Heart left ventricle (tissue), 16 donors: ENCODE data around the gene RHO. TPM values are rescaled to one million over a fixed set of nuclear protein-coding genes. Genes with fewer than 3 reads are reported as not detected.

Source experiments
- ATAC-seq, 4 donors: fragments of 200-7000 bp; cut with Tn5 transposase; one replicate each; pipeline ENCODE4 v1.9.1; 2020 to 2022; ENCODE audit warnings: moderate library complexity in 4 of 4, mild to moderate bottlenecking in 3 of 4, moderate number of reproducible peaks in 1 of 4
- DNase-seq, 5 donors: peaks; one replicate each; pipeline ENCODE4 v3.0.0-alpha.2; 2020
- H3K27ac ChIP-seq, 12 donors: fragments of 200-600 bp; sonication (generic) in 4 of 12; one replicate each; pipeline versions ENCODE4 v1.5.0 to v1.8.0; 2016 to 2022; ENCODE audit warnings: mild to moderate bottlenecking in 2 of 12
- H3K27me3 ChIP-seq, 9 donors: fragments of 200-600 bp; sonication (generic) in 2 of 9; one replicate each; pipeline versions ENCODE4 v1.5.1 to v1.8.0; 2016 to 2022; ENCODE audit warnings: mild to moderate bottlenecking in 3 of 9
- H3K36me3 ChIP-seq, 9 donors: fragments of 200-600 bp; sonication (generic) in 2 of 9; one replicate each; pipeline versions ENCODE4 v1.5.0 to v1.8.0; 2018 to 2022; ENCODE audit warnings: mild to moderate bottlenecking in 2 of 9
- H3K4me1 ChIP-seq, 12 donors: fragments of 200-600 bp; sonication (generic) in 4 of 12; one replicate each; pipeline versions ENCODE4 v1.5.0 to v1.8.0; 2016 to 2022; ENCODE audit warnings: mild to moderate bottlenecking in 3 of 12
- H3K4me3 ChIP-seq, 12 donors: fragments of 200-600 bp; sonication (generic) in 4 of 12; one replicate each; pipeline versions ENCODE4 v1.5.0 to v1.8.0; 2017 to 2022; ENCODE audit warnings: mild to moderate bottlenecking in 9 of 12, moderate library complexity in 4 of 12
- H3K9me3 ChIP-seq, 12 donors: fragments of 200-600 bp; sonication (generic) in 4 of 12; one replicate each; pipeline versions ENCODE4 v1.5.0 to v1.8.0; 2016 to 2022; ENCODE audit warnings: mild to moderate bottlenecking in 1 of 12
- CTCF ChIP-seq, 12 donors: fragments of 200-600 bp; sonication (generic) in 4 of 12; IDR thresholded peaks; one replicate each; pipeline versions ENCODE4 v1.5.0 to v1.8.0; 2018 to 2022; ENCODE audit warnings: antibody characterized with exemption in 12 of 12, mild to moderate bottlenecking in 5 of 12
- POLR2A ChIP-seq, 2 donors: fragments of 450-650 bp; IDR thresholded peaks; one replicate each; pipeline ENCODE4 v1.6.1; 2017; ENCODE audit warnings: antibody characterized with exemption in 2 of 2, mild to moderate bottlenecking in 2 of 2, moderate library complexity in 2 of 2
- WGBS, 4 donors: extraction: QIAGEN DNeasy Blood & Tissue Kit in 2 of 4; methylation state at CpG; one replicate each; pipeline versions ENCODE4 v1.1.5 to v1.1.7; 2013 to 2018; 5-methylcytosine and 5-hydroxymethylcytosine counted together
- intact Hi-C, 10 donors: fragments of 100-400 bp; cut with DNase I; formaldehyde crosslinking; loops; one replicate each; pipeline versions ENCODE4 v1.11.1 to v1.14.2; 2022
- polyA plus RNA-seq, 2 donors: library from polyadenylated mRNA; stranded (reverse); fragments of 200-250 nt; gene quantifications; one replicate each; pipeline ENCODE4 v1.2.3, GENCODE V29; 2013
- total RNA-seq, 9 donors: library from RNA; depleted of rRNA in 2 of 9; stranded (reverse); fragments of >200 nt in 2 of 9; fragmentation: NEBNext Ultra II Directional in 3 of 9; extraction: Animal tissue kit (Norgen Biotek cat#: 25700) in 3 of 9; gene quantifications; one replicate each; pipeline versions ENCODE4 v1.1.0 to v1.2.4, GENCODE V29; 2016 to 2023
- donor health status: ischemic (EF 13 %, LVEDD 7.1; RV severe dilation, severe dysfunction).
- donor health status: healthy with polysubstance abuse.
- donor health status: DM: no; HTN: yes; CAD: no.
- donor health status: DM: no; HTN: no; CAD: no.
- donor health status: ischemic (EF 25% LVEDD 6.9; RV normal size, moderate dysfunction).
- donor health status: ischemic (EF 25% LVEDD 5.7; RV mildly dilated, moderate dysfunction).
- donor health status: healthy.
- donor health status: DM: yes; HTN: yes; CAD: no.
- donor health status: ischemic (EF 35%, LVEDD 5.7; RV mildly dilated, moderate dysfunction).
- donor health status: nonischemic (EF 11% LVEDD 7.7; RV severe dilation, severe dysfunction).
- donor health status: DM: yes; HTN: yes; CAD: no.
- donor health status: PGD.
- donor health status: ischemic (EF 29% LVEDD 5.4; RV normal size, mild dysfunction).
- donor health status: nonischemic (EF 23%, LVEDD 6.1; RV moderate dilation, normal function).

Gene RHO
- total and polyA plus RNA-seq, 11 donors, result 0.08 TPM; not detected in 10

- Histone ChIP-seq H3K27ac (peak overlapping the region in 3 of 12 donors; percentile 26 to 39 (median 30)), H3K4me1 (peaks cover 0 to 49% (median 35%) of the 10 kb centered on the region in 12 donors), H3K4me3 (no peak overlapping the region), H3K27me3 (no peaks in the 10 kb centered on the region), H3K9me3 (no peaks in the 10 kb centered on the region), H3K36me3 (peaks cover 0 to 100% (median 90%) of the 10 kb centered on the region in 9 donors)
- ATAC-seq (no peak), DNase-seq (no peak)
- intact Hi-C loops, result no loop called here
- 51 to 70% (median 68%) methylated on average over 6 of the region's 6 CpGs for WGBS, 4 donors
- no peak for TF ChIP-seq CTCF (IDR thresholded peaks at IDR 0.05)
- TF ChIP-seq POLR2A (IDR thresholded peaks at IDR 0.05), result no peak
Measured at GRCh38 chr3:129567939-129568338, 39.5 kb downstream of the RHO start.

GRCh38 chr3:129569856-129570255, 41.4 kb downstream of the RHO start:
- no peak overlapping the region for H3K4me3 ChIP-seq
- H3K36me3 ChIP-seq, result peaks cover 0 to 100% (median 98%) of the 10 kb centered on the region in 9 donors
- H3K4me1 ChIP-seq, result peaks cover 0 to 30% (median 20%) of the 10 kb centered on the region in 12 donors
- intact Hi-C loops, result no loop called here
- no peak overlapping the region for H3K27ac ChIP-seq
- DNase-seq (no peak), ATAC-seq (no peak)
- H3K9me3 ChIP-seq, result no peaks in the 10 kb centered on the region
- H3K27me3 ChIP-seq, result no peaks in the 10 kb centered on the region
- TF ChIP-seq CTCF (IDR thresholded peaks at IDR 0.05), result no peak
- TF ChIP-seq POLR2A (IDR thresholded peaks at IDR 0.05), result no peak
- 86 to 90% (median 89%) methylated on average over 7 of the region's 7 CpGs for WGBS, 4 donors

GRCh38 chr3:129571605-129572547, 43.4 kb downstream of the RHO start:
- TF ChIP-seq CTCF (IDR thresholded peaks at IDR 0.05), result no peak
- no peak for TF ChIP-seq POLR2A (IDR thresholded peaks at IDR 0.05)
- Histone ChIP-seq H3K4me3 (no peak overlapping the region), H3K27me3 (no peaks in the 10 kb centered on the region), H3K9me3 (no peaks in the 10 kb centered on the region), H3K27ac (no peak overlapping the region), H3K36me3 (peaks cover 0 to 99% (median 95%) of the 10 kb centered on the region in 9 donors), H3K4me1 (peaks cover 0 to 24% (median 14%) of the 10 kb centered on the region in 12 donors)
- no peak for DNase-seq
- WGBS, 4 donors, result 91 to 97% (median 95%) methylated on average over 18 to 22 of the region's 22 CpGs
- ATAC-seq, result no peak
- intact Hi-C loops, result no loop called here

GRCh38 chr3:129572603-129573002, 44.2 kb downstream of the RHO start:
- intact Hi-C loops, result no loop called here
- DNase-seq, result no peak
- 80 to 96% (median 88%) methylated on average over 9 to 18 of the region's 18 CpGs for WGBS, 4 donors

More at GRCh38 chr3:129572603-129573002, 44.2 kb downstream of the RHO start:
- no peak for ATAC-seq
- Histone ChIP-seq H3K4me3 (no peak overlapping the region), H3K4me1 (peaks cover 0 to 26% (median 13%) of the 10 kb centered on the region in 12 donors), H3K27me3 (no peaks in the 10 kb centered on the region), H3K27ac (no peak overlapping the region), H3K36me3 (peaks cover 0 to 99% (median 91%) of the 10 kb centered on the region in 9 donors), H3K9me3 (no peaks in the 10 kb centered on the region)
- TF ChIP-seq POLR2A (IDR thresholded peaks at IDR 0.05) (no peak), CTCF (IDR thresholded peaks at IDR 0.05) (no peak)
